PC-3 (cell line): ENCODE data around the gene SCO1.

Experiments used
- EZH2phosphoT487 ChIP-seq: fragments of 300-600 bp; sonication (generic); IDR thresholded peaks from 2 replicates; pipeline ENCODE4 v1.6.1; 2018; ENCODE audit warnings: mild to moderate bottlenecking, antibody characterized with exemption, low read length, borderline replicate concordance
- TF ChIP-seq, protein P1 (sequence below): fragments of 300-600 bp; sonication (generic); conservative IDR thresholded peaks from 2 replicates; pipeline ENCODE4 v1.5.1; 2017; ENCODE audit warnings: antibody characterized with exemption, low read depth, mild to moderate bottlenecking, low read length

DNA sequence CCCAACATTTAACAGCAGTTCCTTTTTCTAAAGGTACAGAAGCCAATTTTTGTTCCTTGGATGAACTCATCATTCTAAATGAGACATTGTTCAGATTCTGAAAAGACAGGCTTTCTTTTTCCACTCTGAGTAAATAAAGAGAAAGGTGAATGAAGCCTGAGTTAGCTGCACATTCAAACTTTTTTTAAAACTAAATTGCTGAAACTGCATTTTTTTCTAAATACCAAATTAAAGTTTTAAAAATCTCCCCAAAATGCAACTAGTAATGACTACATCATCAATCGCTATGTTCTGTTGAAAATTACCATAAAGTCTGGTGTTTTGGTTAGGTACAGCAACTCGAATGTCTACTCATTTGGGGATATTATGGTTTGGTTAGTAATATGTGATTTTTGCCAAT lies 9.8 kb downstream of the SCO1 start:
- TF ChIP-seq, protein P1, sequence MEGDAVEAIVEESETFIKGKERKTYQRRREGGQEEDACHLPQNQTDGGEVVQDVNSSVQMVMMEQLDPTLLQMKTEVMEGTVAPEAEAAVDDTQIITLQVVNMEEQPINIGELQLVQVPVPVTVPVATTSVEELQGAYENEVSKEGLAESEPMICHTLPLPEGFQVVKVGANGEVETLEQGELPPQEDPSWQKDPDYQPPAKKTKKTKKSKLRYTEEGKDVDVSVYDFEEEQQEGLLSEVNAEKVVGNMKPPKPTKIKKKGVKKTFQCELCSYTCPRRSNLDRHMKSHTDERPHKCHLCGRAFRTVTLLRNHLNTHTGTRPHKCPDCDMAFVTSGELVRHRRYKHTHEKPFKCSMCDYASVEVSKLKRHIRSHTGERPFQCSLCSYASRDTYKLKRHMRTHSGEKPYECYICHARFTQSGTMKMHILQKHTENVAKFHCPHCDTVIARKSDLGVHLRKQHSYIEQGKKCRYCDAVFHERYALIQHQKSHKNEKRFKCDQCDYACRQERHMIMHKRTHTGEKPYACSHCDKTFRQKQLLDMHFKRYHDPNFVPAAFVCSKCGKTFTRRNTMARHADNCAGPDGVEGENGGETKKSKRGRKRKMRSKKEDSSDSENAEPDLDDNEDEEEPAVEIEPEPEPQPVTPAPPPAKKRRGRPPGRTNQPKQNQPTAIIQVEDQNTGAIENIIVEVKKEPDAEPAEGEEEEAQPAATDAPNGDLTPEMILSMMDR: no peak
- TF ChIP-seq EZH2phosphoT487: no peak
